Measurements from ENCODE around the gene NTRK2.

NTRK2 gene

DNA sequence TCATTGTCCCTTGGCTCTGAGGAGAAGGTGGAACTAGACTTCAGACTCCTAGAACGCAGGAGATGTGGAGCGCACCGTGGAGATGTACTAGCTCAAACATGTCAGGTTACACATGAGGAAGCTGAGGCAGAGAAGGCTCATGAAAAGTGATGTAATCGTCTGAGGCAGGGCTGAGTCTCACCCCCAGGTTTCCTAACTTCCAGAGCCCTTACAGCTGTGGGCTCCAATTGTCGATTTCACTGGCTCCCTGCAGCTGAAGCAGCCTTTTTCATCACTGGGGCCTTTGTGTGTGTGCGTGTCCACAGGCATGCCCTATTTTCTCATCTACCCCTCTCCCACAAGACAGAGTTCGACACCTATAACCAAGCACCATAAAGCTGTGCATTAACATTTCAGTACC lies 370.6 kb downstream of the NTRK2 start:
- Histone ChIP-seq H3K36me3 (ENCODE audit: control insufficient read depth, insufficient read depth, low read length) (no peaks in the 10 kb centered on the region), H3K27ac (no peak overlapping the region), H3K4me1 (no peaks in the 10 kb centered on the region), H3K4me3 (ENCODE audit: low read depth, low read length) (no peak overlapping the region), H3K9me3 (ENCODE audit: control insufficient read depth, low read length) (no peaks in the 10 kb centered on the region), H2AFZ (no peak overlapping the region), H3K27me3 (ENCODE audit: control insufficient read depth, insufficient read depth, low read length) (no peaks in the 10 kb centered on the region), H3K4me2 (ENCODE audit: low read length) (no peak overlapping the region), H3K9ac (no peak overlapping the region), H3K79me2 (no peaks in the 10 kb centered on the region)
- TF ChIP-seq, protein P1, sequence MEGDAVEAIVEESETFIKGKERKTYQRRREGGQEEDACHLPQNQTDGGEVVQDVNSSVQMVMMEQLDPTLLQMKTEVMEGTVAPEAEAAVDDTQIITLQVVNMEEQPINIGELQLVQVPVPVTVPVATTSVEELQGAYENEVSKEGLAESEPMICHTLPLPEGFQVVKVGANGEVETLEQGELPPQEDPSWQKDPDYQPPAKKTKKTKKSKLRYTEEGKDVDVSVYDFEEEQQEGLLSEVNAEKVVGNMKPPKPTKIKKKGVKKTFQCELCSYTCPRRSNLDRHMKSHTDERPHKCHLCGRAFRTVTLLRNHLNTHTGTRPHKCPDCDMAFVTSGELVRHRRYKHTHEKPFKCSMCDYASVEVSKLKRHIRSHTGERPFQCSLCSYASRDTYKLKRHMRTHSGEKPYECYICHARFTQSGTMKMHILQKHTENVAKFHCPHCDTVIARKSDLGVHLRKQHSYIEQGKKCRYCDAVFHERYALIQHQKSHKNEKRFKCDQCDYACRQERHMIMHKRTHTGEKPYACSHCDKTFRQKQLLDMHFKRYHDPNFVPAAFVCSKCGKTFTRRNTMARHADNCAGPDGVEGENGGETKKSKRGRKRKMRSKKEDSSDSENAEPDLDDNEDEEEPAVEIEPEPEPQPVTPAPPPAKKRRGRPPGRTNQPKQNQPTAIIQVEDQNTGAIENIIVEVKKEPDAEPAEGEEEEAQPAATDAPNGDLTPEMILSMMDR (IDR thresholded peaks at IDR 0.05): no peak

DNA sequence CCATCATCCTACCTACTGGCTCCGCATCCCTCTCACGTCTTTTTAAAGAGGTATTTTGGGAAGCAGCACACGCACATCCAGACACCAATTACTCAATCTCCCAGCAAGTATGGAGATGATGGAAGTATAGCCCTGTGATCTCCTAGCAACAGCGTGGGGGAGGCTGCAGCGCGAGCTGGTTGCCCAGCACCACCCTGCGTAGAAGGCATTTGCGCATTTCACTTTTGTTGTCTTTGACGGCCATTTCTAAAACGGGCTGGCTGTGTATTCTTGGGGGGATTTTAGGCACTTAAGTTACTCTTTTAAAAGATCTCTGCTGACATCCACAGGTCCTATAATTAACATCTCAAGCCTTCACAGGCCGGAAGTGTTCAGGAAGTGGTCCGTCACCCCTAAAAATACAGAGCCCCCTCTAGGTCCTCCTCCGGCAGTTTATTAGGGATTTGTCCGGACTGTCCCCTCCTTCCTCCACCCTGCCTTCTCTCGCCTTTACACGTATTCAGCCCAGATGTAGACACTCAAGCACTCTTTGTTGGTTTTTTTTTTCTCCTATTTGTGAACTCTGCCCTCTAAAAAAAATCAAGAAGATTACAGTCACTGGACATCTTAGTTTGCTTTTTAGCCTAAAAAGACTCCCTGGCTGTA lies 371.4 kb downstream of the NTRK2 start:
- Histone ChIP-seq H3K27ac (no peak overlapping the region), H3K4me1 (no peaks in the 10 kb centered on the region)

GRCh38 chr9:85041466-85042137 lies 372.1 kb downstream of the NTRK2 start:
- Histone ChIP-seq H3K9ac (no peak overlapping the region), H3K27ac (no peak overlapping the region), H3K36me3 (ENCODE audit: control insufficient read depth, insufficient read depth, low read length) (no peaks in the 10 kb centered on the region), H2AFZ (no peak overlapping the region), H3K4me1 (no peaks in the 10 kb centered on the region), H3K4me3 (ENCODE audit: low read depth, low read length) (no peak overlapping the region), H3K4me2 (ENCODE audit: low read length) (no peak overlapping the region), H3K27me3 (ENCODE audit: control insufficient read depth, insufficient read depth, low read length) (no peaks in the 10 kb centered on the region), H3K79me2 (no peaks in the 10 kb centered on the region), H3K9me3 (ENCODE audit: control insufficient read depth, low read length) (no peaks in the 10 kb centered on the region)
- TF ChIP-seq, protein P1 (IDR thresholded peaks at IDR 0.05): no peak

More for the DNA sequence above, 371.4 kb downstream of the NTRK2 start:
- H3K4me2 ChIP-seq (ENCODE audit: low read length): no peak overlapping the region
- H3K79me2 ChIP-seq: no peaks in the 10 kb centered on the region
- H2AFZ ChIP-seq: no peak overlapping the region
- H3K9me3 ChIP-seq (ENCODE audit: control insufficient read depth, low read length): no peaks in the 10 kb centered on the region
- no peak overlapping the region for H3K4me3 ChIP-seq (ENCODE audit: low read depth, low read length)
- H3K9ac ChIP-seq: no peak overlapping the region
- TF ChIP-seq, protein P1 (IDR thresholded peaks at IDR 0.05): no peak
- no peaks in the 10 kb centered on the region for H3K27me3 ChIP-seq (ENCODE audit: control insufficient read depth, insufficient read depth, low read length)
- H3K36me3 ChIP-seq (ENCODE audit: control insufficient read depth, insufficient read depth, low read length): no peaks in the 10 kb centered on the region

DNA sequence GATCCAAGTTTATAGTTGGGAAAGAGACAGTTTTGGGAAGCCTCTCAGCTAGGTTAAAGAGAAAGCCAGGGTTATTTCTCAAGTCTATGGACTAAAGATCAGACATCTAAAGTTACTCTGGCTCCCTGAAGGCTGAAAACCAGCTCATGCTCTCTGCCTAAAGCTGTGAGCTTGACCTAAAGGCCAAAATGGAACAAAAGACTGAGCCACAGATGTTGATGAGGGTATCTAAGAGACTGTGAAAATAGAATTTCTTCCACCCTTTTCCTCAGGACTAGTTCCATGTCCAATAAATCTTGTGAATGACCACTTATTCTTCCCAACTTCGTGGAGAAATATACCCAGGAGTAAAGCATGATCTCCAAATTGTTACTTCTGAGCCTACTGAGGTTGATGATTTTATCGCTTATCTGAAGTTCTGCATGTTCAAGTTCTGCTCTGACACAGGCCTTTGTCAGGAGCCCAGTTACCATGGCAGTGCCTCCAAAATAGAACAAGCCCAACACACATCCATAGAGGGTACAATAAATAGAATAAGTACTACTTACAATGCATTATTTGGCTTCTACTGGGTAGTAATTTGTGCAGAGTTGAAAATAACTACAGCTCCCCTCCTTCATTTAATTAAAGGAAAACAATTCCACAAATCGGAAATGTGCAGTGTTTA lies 373.6 kb downstream of the NTRK2 start:
- no peak overlapping the region for H3K4me2 ChIP-seq (ENCODE audit: low read length)
- no peak overlapping the region for H3K27ac ChIP-seq
- H2AFZ ChIP-seq: no peak overlapping the region
- no peaks in the 10 kb centered on the region for H3K4me1 ChIP-seq
- no peaks in the 10 kb centered on the region for H3K9me3 ChIP-seq (ENCODE audit: control insufficient read depth, low read length)
- no peaks in the 10 kb centered on the region for H3K27me3 ChIP-seq (ENCODE audit: control insufficient read depth, insufficient read depth, low read length)
- TF ChIP-seq, protein P1 (IDR thresholded peaks at IDR 0.05): no peak
- H3K36me3 ChIP-seq (ENCODE audit: control insufficient read depth, insufficient read depth, low read length): no peaks in the 10 kb centered on the region
- H3K79me2 ChIP-seq: no peaks in the 10 kb centered on the region
- no peak overlapping the region for H3K4me3 ChIP-seq (ENCODE audit: low read depth, low read length)
- H3K9ac ChIP-seq: no peak overlapping the region
